DND-41 (cell line): ENCODE results near the gene BCL7A.
"Not testable (repeated sequence)": the region's sequence is repeated elsewhere in the genome, so short reads cannot be mapped to it uniquely, and the experiment has no call there.

Experiments
- ATAC-seq: fragments of 200-7000 bp; cut with Tn5 transposase; 3 replicates; pipeline ENCODE4 v1.9.1; 2021; ENCODE audit warnings: low read depth; ENCODE audit not compliant: insufficient read depth
- DNase-seq: peaks from one replicate; pipeline ENCODE4 v3.0.0-alpha.2; 2020
- H2AFZ ChIP-seq: 2 replicates; pipeline ENCODE4 v1.6.0; 2012; ENCODE audit warnings: low read depth, low read length
- H3K27ac ChIP-seq: 2 replicates; pipeline ENCODE4 v1.5.1; 2012; ENCODE audit warnings: low read length, inconsistent platforms
- H3K27me3 ChIP-seq: fragments of 200-600 bp; sonication (generic); 2 replicates; pipeline ENCODE4 v1.6.0; 2012; ENCODE audit warnings: low read length, mild to moderate bottlenecking, inconsistent platforms; ENCODE audit not compliant: insufficient read depth, poor library complexity
- H3K36me3 ChIP-seq: 2 replicates; pipeline ENCODE4 v1.5.1; 2012; ENCODE audit warnings: low read length, inconsistent platforms; ENCODE audit not compliant: insufficient read depth
- H3K4me1 ChIP-seq: 2 replicates; pipeline ENCODE4 v1.5.1; 2012; ENCODE audit warnings: mild to moderate bottlenecking, low read length; ENCODE audit not compliant: insufficient read depth
- H3K4me2 ChIP-seq: 2 replicates; pipeline ENCODE4 v1.6.0; 2012; ENCODE audit warnings: mild to moderate bottlenecking, moderate library complexity, low read length, inconsistent platforms; ENCODE audit not compliant: insufficient read depth
- H3K4me3 ChIP-seq, 2 experiments: fragments of 200-600 bp in 1 of 2; shearing (Covaris generic) in 1 of 2; 2 replicates each; pipeline ENCODE4 v1.5.1; 2012 to 2016; ENCODE audit warnings: inconsistent platforms in 2 of 2, low read length in 2 of 2, mild to moderate bottlenecking in 2 of 2, low read depth in 1 of 2, moderate library complexity in 1 of 2
- H3K79me2 ChIP-seq: 2 replicates; pipeline ENCODE4 v1.6.0; 2012; ENCODE audit warnings: low read length, inconsistent platforms; ENCODE audit not compliant: insufficient read depth
- H3K9ac ChIP-seq: 2 replicates; pipeline ENCODE4 v1.6.0; 2012; ENCODE audit warnings: low read depth, mild to moderate bottlenecking, inconsistent platforms, low read length, moderate library complexity
- H3K9me3 ChIP-seq: 2 replicates; pipeline ENCODE4 v1.5.1; 2012; ENCODE audit warnings: low read length, moderate library complexity, mild to moderate bottlenecking, inconsistent platforms; ENCODE audit not compliant: insufficient read depth, severe bottlenecking
- H4K20me1 ChIP-seq: 2 replicates; pipeline ENCODE4 v1.6.0; 2012; ENCODE audit warnings: low read length; ENCODE audit not compliant: insufficient read depth
- CTCF ChIP-seq: IDR thresholded peaks from 2 replicates; pipeline ENCODE4 v1.5.1; 2012; ENCODE audit warnings: borderline replicate concordance, low read length, moderate library complexity, mild to moderate bottlenecking; ENCODE audit not compliant: poor library complexity, severe bottlenecking; ENCODE audit errors: extremely low read depth
- EZH2 ChIP-seq: IDR thresholded peaks from 3 replicates; pipeline ENCODE4 v1.6.1; 2012; ENCODE audit warnings: borderline replicate concordance, low read depth, mild to moderate bottlenecking, moderate library complexity, low read length, inconsistent platforms; ENCODE audit not compliant: severe bottlenecking

BCL7A gene

GRCh38 chr12:122054842-122055520, 33.3 kb downstream of the BCL7A start:
- ATAC-seq (no peak), DNase-seq (no peak)
- no peaks in the 10 kb centered on the region for H3K27me3 ChIP-seq
- no peak overlapping the region for H3K27ac ChIP-seq
- H3K4me1 ChIP-seq, result no peaks in the 10 kb centered on the region
- H3K9me3 ChIP-seq, result no peaks in the 10 kb centered on the region
- no peak overlapping the region for H3K9ac ChIP-seq
- no peak overlapping the region for H3K4me3 ChIP-seq
- H4K20me1 ChIP-seq, result peaks cover 36% of the 10 kb centered on the region
- H3K4me2 ChIP-seq, result no peak overlapping the region
- TF ChIP-seq EZH2, result no peak
- TF ChIP-seq CTCF, result no peak
- H3K36me3 ChIP-seq, result peaks cover 87% of the 10 kb centered on the region
- H3K79me2 ChIP-seq, result peaks cover 10% of the 10 kb centered on the region; the same call in 1 of the 2 replicates
- H2AFZ ChIP-seq, result no peak overlapping the region

- not testable (repeated sequence) for H3K4me1 ChIP-seq, H3K4me2 ChIP-seq, ATAC-seq, H3K27me3 ChIP-seq, H3K79me2 ChIP-seq, H3K27ac ChIP-seq, H2AFZ ChIP-seq, H3K9me3 ChIP-seq, H3K9ac ChIP-seq, H3K4me3 ChIP-seq, DNase-seq
- Histone ChIP-seq H3K36me3 (peaks cover 88% of the 10 kb centered on the region), H4K20me1 (peaks cover 29% of the 10 kb centered on the region)
These were observed 34.7 kb downstream of the BCL7A start for GRCh38 chr12:122056406-122056805.

DNA sequence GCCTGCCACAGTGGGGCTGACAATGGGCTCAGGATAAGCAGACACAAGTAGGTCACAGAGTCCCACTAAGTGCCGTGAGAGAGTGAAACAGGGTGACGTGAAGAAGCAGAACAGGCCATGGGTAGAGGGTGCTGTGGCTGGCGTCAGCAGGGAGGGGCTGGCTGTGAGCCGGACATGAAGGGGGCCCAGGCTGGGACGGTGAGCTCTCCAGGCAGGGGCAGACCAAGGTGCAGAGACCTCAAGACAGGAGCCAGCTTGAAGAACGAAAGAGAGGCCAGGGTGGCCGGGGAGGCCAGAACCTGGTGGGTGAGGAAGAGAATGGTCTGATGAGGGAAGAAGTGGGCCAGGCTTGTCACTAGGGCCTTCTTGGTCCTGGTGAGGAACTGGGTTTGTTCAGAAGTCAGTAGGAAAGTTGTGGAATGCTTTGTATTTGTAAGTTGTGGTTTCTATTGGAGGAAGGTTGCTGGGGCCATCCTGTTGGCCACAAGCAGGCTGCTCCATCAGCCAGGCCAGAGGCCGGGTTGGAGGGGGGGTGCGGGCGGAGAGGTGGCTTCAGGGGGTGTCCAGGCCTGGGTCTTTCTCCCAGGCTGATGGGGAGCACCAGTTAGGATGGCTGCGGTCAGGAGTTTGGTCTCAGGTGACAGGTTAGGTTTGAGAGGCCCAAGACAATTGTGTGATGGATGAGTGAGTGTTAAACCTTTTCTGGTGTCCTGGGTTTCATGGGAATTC, 35.5 kb downstream of the BCL7A start:
- Histone ChIP-seq H3K27me3 (no peaks in the 10 kb centered on the region), H3K4me1 (no peaks in the 10 kb centered on the region), H2AFZ (no peak overlapping the region), H3K36me3 (peaks cover 93% of the 10 kb centered on the region), H3K79me2 (peaks cover 5% of the 10 kb centered on the region; the same call in 1 of the 2 replicates), H4K20me1 (peaks cover 28% of the 10 kb centered on the region), H3K4me2 (no peak overlapping the region), H3K9ac (no peak overlapping the region), H3K4me3 (no peak overlapping the region), H3K9me3 (no peaks in the 10 kb centered on the region), H3K27ac (no peak overlapping the region)
- no peak for DNase-seq
- ATAC-seq, result no peak
- no peak for TF ChIP-seq CTCF
- no peak for TF ChIP-seq EZH2

DNA sequence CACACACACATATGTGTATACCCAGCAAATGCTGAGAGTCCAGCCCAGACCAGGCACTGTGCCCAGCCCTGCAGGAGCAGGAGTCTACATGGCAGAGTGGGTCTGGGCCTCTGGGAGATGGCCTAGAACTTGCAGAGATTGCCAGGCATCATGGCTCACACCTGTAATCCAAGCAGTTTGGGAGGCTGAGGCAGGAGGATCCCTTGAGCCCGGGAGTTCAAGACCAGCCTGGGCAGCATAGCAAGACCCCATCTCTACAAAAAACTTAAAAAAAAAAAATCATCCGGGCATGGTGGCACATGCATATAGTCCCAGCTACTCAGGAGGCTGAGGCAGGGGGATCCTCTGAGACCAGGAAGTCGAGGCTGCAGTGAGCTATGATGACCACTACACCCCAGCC, 36.1 kb downstream of the BCL7A start:
- Histone ChIP-seq H3K4me2 (no peak overlapping the region), H3K79me2 (peaks cover 5% of the 10 kb centered on the region; the same call in 1 of the 2 replicates), H3K36me3 (peaks cover 90% of the 10 kb centered on the region), H3K9me3 (no peaks in the 10 kb centered on the region), H3K4me1 (no peaks in the 10 kb centered on the region), H4K20me1 (peaks cover 28% of the 10 kb centered on the region), H3K4me3 (no peak overlapping the region), H3K9ac (no peak overlapping the region), H3K27ac (no peak overlapping the region), H2AFZ (no peak overlapping the region), H3K27me3 (no peaks in the 10 kb centered on the region)
- TF ChIP-seq CTCF (no peak), EZH2 (no peak)
- ATAC-seq (no peak), DNase-seq (no peak)
